ENCODE data around the gene TMEM255B. TPM values are rescaled to one million over a fixed set of nuclear protein-coding genes. Genes with fewer than 3 reads are reported as not detected.

Gene TMEM255B
- total RNA-seq, 2 experiments from 2014 or later: 1.0 to 1.2 TPM

GRCh38 chr13:113811081-113811928, 52.3 kb downstream of the TMEM255B start:
- H3K4me3 Mint-ChIP-seq: no peak overlapping the region
- H3K36me3 Mint-ChIP-seq (ENCODE audit: low read depth): peaks cover 4% of the 10 kb centered on the region
- ATAC-seq (ENCODE audit: poor library complexity) (no peak), DNase-seq (no peak)
- CTCF ChIA-PET: no interaction called here
- H3K4me1 ChIP-seq (ENCODE audit: insufficient read depth, low read length): peaks cover 9% of the 10 kb centered on the region
- no peak for TF ChIP-seq CTCF (IDR thresholded peaks at IDR 0.05)
- no peaks in the 10 kb centered on the region for H3K27me3 ChIP-seq (ENCODE audit: control insufficient read depth in 1 of 2, insufficient read depth in 2 of 2, low read length in 2 of 2)
- H3K4me3 ChIP-seq (ENCODE audit: low read length): no peak overlapping the region
- H3K27ac Mint-ChIP-seq: no peak overlapping the region
- no peaks in the 10 kb centered on the region for H3K27me3 Mint-ChIP-seq
- H3K4me1 Mint-ChIP-seq (ENCODE audit: low read depth): peaks cover 11% of the 10 kb centered on the region
- H3K9me3 ChIP-seq (ENCODE audit: control insufficient read depth in 1 of 2, insufficient read depth in 1 of 2, low read length in 2 of 2): peaks cover 15 to 33% of the 10 kb centered on the region in 2 experiments
- POLR2A ChIA-PET: no interaction called here
- H3K9me3 Mint-ChIP-seq: no peaks in the 10 kb centered on the region
- no peak overlapping the region for H3K27ac ChIP-seq (ENCODE audit: low read depth in 1 of 2, low read length in 2 of 2)
- no peaks in the 10 kb centered on the region for H3K36me3 ChIP-seq (ENCODE audit: insufficient read depth, low read length)
- intact Hi-C loops (cut with DNase I, micrococcal nuclease): no loop called here

- DNase-seq (no peak), ATAC-seq (ENCODE audit: poor library complexity) (no peak)
- Histone ChIP-seq H3K4me3 (ENCODE audit: low read length) (no peak overlapping the region), H3K36me3 (ENCODE audit: insufficient read depth, low read length) (no peaks in the 10 kb centered on the region), H3K27me3 (ENCODE audit: control insufficient read depth in 1 of 2, insufficient read depth in 2 of 2, low read length in 2 of 2) (no peaks in the 10 kb centered on the region), H3K9me3 (ENCODE audit: control insufficient read depth in 1 of 2, insufficient read depth in 1 of 2, low read length in 2 of 2) (peaks cover 15 to 24% of the 10 kb centered on the region in 2 experiments), H3K27ac (ENCODE audit: low read depth in 1 of 2, low read length in 2 of 2) (no peak overlapping the region), H3K4me1 (ENCODE audit: insufficient read depth, low read length) (peaks cover 17% of the 10 kb centered on the region)
- ChIA-PET POLR2A (no interaction called here), CTCF (no interaction called here)
- H3K4me3 Mint-ChIP-seq: no peak overlapping the region
- no peak for TF ChIP-seq CTCF (IDR thresholded peaks at IDR 0.05)
- H3K4me1 Mint-ChIP-seq (ENCODE audit: low read depth): peaks cover 20% of the 10 kb centered on the region
- no peaks in the 10 kb centered on the region for H3K9me3 Mint-ChIP-seq
- no peaks in the 10 kb centered on the region for H3K27me3 Mint-ChIP-seq
- intact Hi-C loops (cut with DNase I, micrococcal nuclease): no loop called here
- no peak overlapping the region for H3K27ac Mint-ChIP-seq
- H3K36me3 Mint-ChIP-seq (ENCODE audit: low read depth): peaks cover 4% of the 10 kb centered on the region
These were observed 53.4 kb downstream of the TMEM255B start for GRCh38 chr13:113812178-113813040.

GRCh38 chr13:113813070-113813748, 54.2 kb downstream of the TMEM255B start:
- H3K27ac Mint-ChIP-seq: no peak overlapping the region
- H3K4me1 Mint-ChIP-seq (ENCODE audit: low read depth): peaks cover 23% of the 10 kb centered on the region
- no peak for DNase-seq
- no peak overlapping the region for H3K4me3 Mint-ChIP-seq
- no peak for TF ChIP-seq CTCF (IDR thresholded peaks at IDR 0.05)
- Histone ChIP-seq H3K27ac (ENCODE audit: low read depth in 1 of 2, low read length in 2 of 2) (no peak overlapping the region), H3K9me3 (ENCODE audit: control insufficient read depth in 1 of 2, insufficient read depth in 1 of 2, low read length in 2 of 2) (peaks cover 15 to 16% of the 10 kb centered on the region in 2 experiments), H3K36me3 (ENCODE audit: insufficient read depth, low read length) (no peaks in the 10 kb centered on the region), H3K4me1 (ENCODE audit: insufficient read depth, low read length) (peaks cover 17% of the 10 kb centered on the region), H3K4me3 (ENCODE audit: low read length) (no peak overlapping the region), H3K27me3 (ENCODE audit: control insufficient read depth in 1 of 2, insufficient read depth in 2 of 2, low read length in 2 of 2) (no peaks in the 10 kb centered on the region)
- peaks cover 4% of the 10 kb centered on the region for H3K36me3 Mint-ChIP-seq (ENCODE audit: low read depth)
- POLR2A ChIA-PET: no interaction called here
- H3K27me3 Mint-ChIP-seq: no peaks in the 10 kb centered on the region
- no peak for ATAC-seq (ENCODE audit: poor library complexity)
- intact Hi-C loops (cut with DNase I, micrococcal nuclease): no loop called here
- H3K9me3 Mint-ChIP-seq: no peaks in the 10 kb centered on the region
- CTCF ChIA-PET: no interaction called here

All from CD4-positive, alpha-beta T cell (primary cell).